Right lobe of liver (tissue), 4 donors: Measurements from ENCODE around the gene CDC25B.

ENCODE experiments used
- POLR2A ChIP-seq: fragments of 450-650 bp; IDR thresholded peaks from one replicate; pipeline ENCODE4 v1.6.1; 2017; ENCODE audit warnings: antibody characterized with exemption, mild to moderate bottlenecking
- TF ChIP-seq, protein P1 (sequence below), 4 donors: fragments of 200-600 bp in 3 of 4; fragments of 450-650 bp in 1 of 4; IDR thresholded peaks; one replicate each; pipeline versions ENCODE4 v1.5.1 to v1.8.0; 2016 to 2022; ENCODE audit warnings: antibody characterized with exemption in 4 of 4, mild to moderate bottlenecking in 2 of 4
- donor health status: DM: no; HTN: no; CAD: no.
- donor health status: DM: no; HTN: no; CAD: no.
- donor health status: DM: no; HTN: yes; CAD: no.

DNA sequence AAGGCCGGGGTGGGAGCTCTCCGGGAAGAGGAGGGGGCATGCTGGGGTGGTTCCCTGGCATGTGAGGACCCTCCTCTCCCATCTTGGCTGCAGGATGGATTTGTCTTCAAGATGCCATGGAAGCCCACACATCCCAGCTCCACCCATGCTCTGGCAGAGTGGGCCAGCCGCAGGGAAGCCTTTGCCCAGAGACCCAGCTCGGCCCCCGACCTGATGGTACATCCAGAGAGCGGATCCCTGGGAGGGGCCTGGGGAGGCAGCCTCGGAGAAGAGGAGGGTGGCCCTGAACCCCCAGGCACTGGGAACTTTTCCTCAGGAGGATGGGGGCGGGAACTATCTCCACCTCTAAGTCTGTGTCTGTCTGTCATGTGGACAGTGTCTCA, 4.8 kb downstream of the CDC25B start:
- TF ChIP-seq, protein P1, sequence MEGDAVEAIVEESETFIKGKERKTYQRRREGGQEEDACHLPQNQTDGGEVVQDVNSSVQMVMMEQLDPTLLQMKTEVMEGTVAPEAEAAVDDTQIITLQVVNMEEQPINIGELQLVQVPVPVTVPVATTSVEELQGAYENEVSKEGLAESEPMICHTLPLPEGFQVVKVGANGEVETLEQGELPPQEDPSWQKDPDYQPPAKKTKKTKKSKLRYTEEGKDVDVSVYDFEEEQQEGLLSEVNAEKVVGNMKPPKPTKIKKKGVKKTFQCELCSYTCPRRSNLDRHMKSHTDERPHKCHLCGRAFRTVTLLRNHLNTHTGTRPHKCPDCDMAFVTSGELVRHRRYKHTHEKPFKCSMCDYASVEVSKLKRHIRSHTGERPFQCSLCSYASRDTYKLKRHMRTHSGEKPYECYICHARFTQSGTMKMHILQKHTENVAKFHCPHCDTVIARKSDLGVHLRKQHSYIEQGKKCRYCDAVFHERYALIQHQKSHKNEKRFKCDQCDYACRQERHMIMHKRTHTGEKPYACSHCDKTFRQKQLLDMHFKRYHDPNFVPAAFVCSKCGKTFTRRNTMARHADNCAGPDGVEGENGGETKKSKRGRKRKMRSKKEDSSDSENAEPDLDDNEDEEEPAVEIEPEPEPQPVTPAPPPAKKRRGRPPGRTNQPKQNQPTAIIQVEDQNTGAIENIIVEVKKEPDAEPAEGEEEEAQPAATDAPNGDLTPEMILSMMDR (IDR thresholded peaks at IDR 0.05) = no peak
- no peak for TF ChIP-seq POLR2A
